D721Med (cell line): Measurements from ENCODE around the gene PSMG3.
"Not testable (repeated sequence)": the region's sequence is repeated elsewhere in the genome, so short reads cannot be mapped to it uniquely, and the experiment has no call there.

Experiments used
- DNase-seq: peaks from one replicate; pipeline ENCODE4 v3.0.0; 2011; ENCODE audit warnings: low spot score; ENCODE audit not compliant: insufficient read length
- FAIRE-seq: peaks from 2 replicates; lab custom pipeline; 2011; peaks lifted over from hg19 to GRCh38; lab: Jason Lieb, UNC
- CTCF ChIP-seq: IDR thresholded peaks from 2 replicates; pipeline ENCODE4 v1.5.1; 2012; ENCODE audit warnings: mild to moderate bottlenecking, control low read depth; ENCODE audit not compliant: insufficient read depth; ENCODE audit errors: missing control alignments

PSMG3 gene

GRCh38 chr7:1587738-1588137, 17.9 kb upstream of the PSMG3 start:
- no peak for TF ChIP-seq CTCF
- FAIRE-seq (no peak), DNase-seq (no peak)

- DNase-seq: no peak
- TF ChIP-seq CTCF: no peak
These were observed 17.2 kb upstream of the PSMG3 start for GRCh38 chr7:1586827-1587705.

GRCh38 chr7:1586126-1586826, 16.4 kb upstream of the PSMG3 start:
- FAIRE-seq (no peak), DNase-seq (peak; percentile 83)
- no peak for TF ChIP-seq CTCF

More at GRCh38 chr7:1586827-1587705, 17.2 kb upstream of the PSMG3 start:
- FAIRE-seq: no peak

GRCh38 chr7:1585142-1585981, 15.5 kb upstream of the PSMG3 start:
- DNase-seq (no peak), FAIRE-seq (no peak)
- no peak for TF ChIP-seq CTCF

GRCh38 chr7:1584700-1585099, 14.9 kb upstream of the PSMG3 start:
- no peak for TF ChIP-seq CTCF
- FAIRE-seq: no peak
- DNase-seq: no peak

- DNase-seq, FAIRE-seq: not testable (repeated sequence)
These were observed 13.6 kb upstream of the PSMG3 start for GRCh38 chr7:1583241-1583930.
